ENCODE results near the gene SYNJ2. TPM values are rescaled to one million over a fixed set of nuclear protein-coding genes. Genes with fewer than 3 reads are reported as not detected.

The SYNJ2 gene
- total RNA-seq, 2 donors from 2014 or later, result 30.6 to 48.5 TPM

DNA sequence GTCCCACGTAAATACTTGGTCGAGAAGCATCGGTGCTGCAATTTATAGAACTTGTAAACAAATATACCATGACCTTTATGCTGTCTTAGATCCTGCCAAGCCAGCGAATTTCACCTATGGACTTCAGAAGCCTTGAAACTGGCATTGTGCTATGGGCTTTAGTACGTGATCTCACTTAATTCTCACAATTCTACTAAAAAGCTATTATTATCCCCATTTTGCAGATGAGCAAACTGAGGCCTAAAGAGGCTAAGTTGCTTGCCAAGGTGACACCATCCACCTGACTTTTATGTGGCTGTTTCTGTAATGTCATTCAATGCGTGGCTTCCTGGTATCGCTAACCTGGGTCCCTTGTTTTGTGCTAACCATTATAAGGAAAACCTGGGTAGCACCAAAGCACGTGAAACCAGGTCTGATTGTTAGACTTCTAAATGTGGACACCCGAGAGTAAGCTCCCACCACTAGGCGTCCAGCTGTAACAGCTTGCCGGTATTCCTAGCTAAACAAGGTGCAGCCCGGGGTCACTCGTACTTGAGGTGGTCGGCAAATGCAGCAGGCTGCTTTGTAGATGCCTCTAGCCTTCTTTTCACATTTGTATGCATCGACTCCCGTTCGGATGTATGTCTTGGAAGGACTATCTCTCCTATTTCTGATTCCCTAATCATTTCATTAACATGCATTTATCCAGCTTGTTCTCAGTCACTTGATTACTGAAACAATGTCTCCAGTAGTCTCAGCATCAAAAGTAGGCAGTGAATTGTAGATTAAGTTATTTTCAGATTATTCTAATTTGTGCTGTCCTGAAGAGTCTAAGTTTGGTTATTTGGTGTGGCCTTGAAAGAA is 1.1 kb downstream of the SYNJ2 start:
- DNase-seq (ENCODE audit: low spot score) (no peak), ATAC-seq (ENCODE audit: insufficient number of reproducible peaks, low FRiP score, low read depth) (no peak)
- H3K27me3 ChIP-seq (replicated peaks; ENCODE audit: insufficient read depth), result no peaks in the 10 kb centered on the region
- no peaks in the 10 kb centered on the region for H3K9me3 ChIP-seq
- peak overlapping the region; percentile 54 to 73 for H3K27ac ChIP-seq
- H3K4me1 ChIP-seq (ENCODE audit: control insufficient read depth in 1 of 2, low read depth in 2 of 2), result peaks cover 13 to 45% of the 10 kb centered on the region in 2 donors
- H3K36me3 ChIP-seq, result no peaks in the 10 kb centered on the region
- TF ChIP-seq, protein P1, sequence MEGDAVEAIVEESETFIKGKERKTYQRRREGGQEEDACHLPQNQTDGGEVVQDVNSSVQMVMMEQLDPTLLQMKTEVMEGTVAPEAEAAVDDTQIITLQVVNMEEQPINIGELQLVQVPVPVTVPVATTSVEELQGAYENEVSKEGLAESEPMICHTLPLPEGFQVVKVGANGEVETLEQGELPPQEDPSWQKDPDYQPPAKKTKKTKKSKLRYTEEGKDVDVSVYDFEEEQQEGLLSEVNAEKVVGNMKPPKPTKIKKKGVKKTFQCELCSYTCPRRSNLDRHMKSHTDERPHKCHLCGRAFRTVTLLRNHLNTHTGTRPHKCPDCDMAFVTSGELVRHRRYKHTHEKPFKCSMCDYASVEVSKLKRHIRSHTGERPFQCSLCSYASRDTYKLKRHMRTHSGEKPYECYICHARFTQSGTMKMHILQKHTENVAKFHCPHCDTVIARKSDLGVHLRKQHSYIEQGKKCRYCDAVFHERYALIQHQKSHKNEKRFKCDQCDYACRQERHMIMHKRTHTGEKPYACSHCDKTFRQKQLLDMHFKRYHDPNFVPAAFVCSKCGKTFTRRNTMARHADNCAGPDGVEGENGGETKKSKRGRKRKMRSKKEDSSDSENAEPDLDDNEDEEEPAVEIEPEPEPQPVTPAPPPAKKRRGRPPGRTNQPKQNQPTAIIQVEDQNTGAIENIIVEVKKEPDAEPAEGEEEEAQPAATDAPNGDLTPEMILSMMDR (IDR thresholded peaks at IDR 0.05), result peak; percentile 55
- H3K4me3 ChIP-seq, result peak overlapping the region; percentile 82

DNA sequence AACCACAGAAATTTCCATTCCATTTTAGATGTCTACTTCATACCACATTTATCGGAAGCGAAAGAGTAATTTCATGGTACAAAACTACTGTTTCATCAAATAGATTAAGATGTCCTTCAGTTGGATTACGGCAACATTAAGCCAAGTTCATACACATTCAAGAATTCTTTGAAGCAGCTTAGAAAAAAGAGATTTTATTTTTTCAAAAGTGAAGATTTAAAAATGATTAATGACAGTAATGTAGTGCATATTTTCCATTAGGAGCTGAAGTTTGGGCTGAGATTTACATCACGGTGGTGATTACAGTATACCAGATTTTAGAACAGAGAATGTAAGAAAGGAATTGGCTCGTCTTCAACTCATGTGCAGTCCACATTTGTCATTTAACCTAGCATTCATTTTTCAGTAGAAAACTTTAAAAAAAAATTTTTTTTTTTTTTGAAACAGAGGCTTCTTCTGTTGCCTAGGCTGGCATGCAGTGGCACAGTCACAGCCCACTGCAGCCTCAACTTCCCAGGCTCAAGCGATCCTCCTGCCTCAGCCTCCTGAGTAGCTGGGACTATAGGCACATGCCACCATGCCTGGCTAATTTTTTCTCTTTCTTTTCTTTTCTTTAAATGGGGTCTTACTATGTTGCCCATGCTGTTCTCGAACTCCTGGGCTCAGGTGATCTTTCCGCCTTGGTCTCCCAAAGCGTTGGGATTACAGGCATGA is 1.9 kb downstream of the SYNJ2 start:
- Histone ChIP-seq H3K27me3 (replicated peaks; ENCODE audit: insufficient read depth) (no peaks in the 10 kb centered on the region), H3K9me3 (no peaks in the 10 kb centered on the region), H3K4me1 (ENCODE audit: control insufficient read depth in 1 of 2, low read depth in 2 of 2) (peaks cover 13 to 48% of the 10 kb centered on the region in 2 donors), H3K27ac (peak overlapping the region in 1 of 2 donors; percentile 28), H3K36me3 (no peaks in the 10 kb centered on the region), H3K4me3 (peak overlapping the region; percentile 82)
- DNase-seq (ENCODE audit: low spot score) (no peak), ATAC-seq (ENCODE audit: insufficient number of reproducible peaks, low FRiP score, low read depth) (no peak)
- TF ChIP-seq, protein P1 (IDR thresholded peaks at IDR 0.05), result no peak

DNA sequence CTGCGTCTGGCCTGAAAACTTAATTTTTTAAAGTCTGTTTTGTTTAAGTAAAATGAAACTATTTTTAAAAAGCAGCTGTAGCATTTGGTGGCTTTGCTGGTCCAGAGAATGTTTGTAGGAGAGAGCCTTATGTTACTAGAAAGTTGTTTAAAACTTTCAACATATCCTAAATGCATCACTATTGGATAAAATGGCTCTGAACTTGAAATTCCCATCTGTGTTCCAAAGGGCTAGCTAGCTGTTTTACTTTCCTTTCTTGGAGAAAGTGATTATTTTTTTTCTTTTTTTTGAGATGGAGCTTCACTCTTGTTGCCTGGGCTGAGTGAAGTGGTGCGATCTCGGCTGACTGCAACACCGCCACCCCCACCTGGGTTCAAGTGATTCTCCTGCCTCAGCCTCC is 2.5 kb downstream of the SYNJ2 start:
- no peaks in the 10 kb centered on the region for H3K9me3 ChIP-seq
- peaks cover 13 to 53% of the 10 kb centered on the region in 2 donors for H3K4me1 ChIP-seq (ENCODE audit: control insufficient read depth in 1 of 2, low read depth in 2 of 2)
- DNase-seq (ENCODE audit: low spot score), result no peak
- no peaks in the 10 kb centered on the region for H3K36me3 ChIP-seq
- H3K27me3 ChIP-seq (replicated peaks; ENCODE audit: insufficient read depth), result no peaks in the 10 kb centered on the region
- peak overlapping the region; percentile 82 for H3K4me3 ChIP-seq
- no peak for ATAC-seq (ENCODE audit: insufficient number of reproducible peaks, low FRiP score, low read depth)
- H3K27ac ChIP-seq, result peak overlapping the region in 1 of 2 donors; percentile 28
- TF ChIP-seq, protein P1 (IDR thresholded peaks at IDR 0.05), result no peak

DNA sequence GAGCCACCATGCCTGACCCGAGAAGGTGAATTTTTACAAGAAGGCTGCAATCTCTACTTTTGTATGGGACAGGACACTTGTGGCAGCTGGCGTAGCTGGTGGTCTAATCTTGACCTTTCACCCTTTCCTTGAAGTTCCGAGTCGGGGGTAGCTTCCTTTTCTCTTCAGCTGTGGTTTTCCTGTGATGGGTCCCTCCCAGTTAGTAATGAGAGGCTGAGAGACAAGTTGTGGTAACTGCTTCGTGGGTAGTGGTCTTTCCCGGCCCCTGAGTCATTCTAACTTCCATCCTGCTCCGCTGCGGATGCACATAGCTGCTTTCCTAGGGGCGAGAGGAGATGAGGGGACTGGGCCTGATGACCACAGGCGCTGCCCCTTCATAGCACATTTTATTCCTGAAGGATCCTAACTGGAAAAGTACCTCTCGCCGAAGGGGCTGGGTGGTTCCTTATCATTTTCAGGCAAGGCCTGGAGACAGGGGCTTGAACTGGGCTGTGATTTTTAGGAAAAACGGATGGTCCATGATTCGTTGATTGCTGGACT is 3.1 kb downstream of the SYNJ2 start:
- Histone ChIP-seq H3K4me3 (no peak overlapping the region), H3K9me3 (no peaks in the 10 kb centered on the region), H3K36me3 (no peaks in the 10 kb centered on the region), H3K27ac (no peak overlapping the region), H3K4me1 (ENCODE audit: control insufficient read depth in 1 of 2, low read depth in 2 of 2) (peaks cover 17 to 58% of the 10 kb centered on the region in 2 donors), H3K27me3 (replicated peaks; ENCODE audit: insufficient read depth) (no peaks in the 10 kb centered on the region)
- TF ChIP-seq, protein P1 (IDR thresholded peaks at IDR 0.05), result no peak
- ATAC-seq (ENCODE audit: insufficient number of reproducible peaks, low FRiP score, low read depth) (no peak), DNase-seq (ENCODE audit: low spot score) (no peak)
